ENCODE results near the gene RAB1B. TPM values are rescaled to one million over a fixed set of nuclear protein-coding genes. Genes with fewer than 3 reads are reported as not detected.

RAB1B gene
- total RNA-seq, 1 donor from 2014 or later, result 152 TPM

DNA sequence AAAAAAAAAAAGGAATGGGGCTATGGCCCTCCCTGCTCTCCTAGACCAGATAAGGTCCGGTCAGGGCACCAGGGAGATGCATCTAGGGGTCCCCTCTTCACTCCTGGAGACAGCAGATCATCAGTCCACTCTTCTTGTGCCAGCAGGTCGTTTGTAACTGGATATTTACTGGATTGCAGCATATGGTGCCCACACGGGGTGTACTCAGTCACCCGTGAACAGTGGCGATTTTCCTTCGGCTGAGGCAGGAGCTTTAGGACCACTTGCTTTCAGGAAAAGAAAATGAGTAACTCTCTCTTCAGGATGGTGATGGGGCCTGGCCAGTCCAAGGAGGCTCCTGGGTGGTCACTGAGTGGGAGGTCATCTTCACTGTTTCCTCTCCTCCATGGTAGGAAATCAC, 38.3 kb upstream of the RAB1B start:
- TF ChIP-seq, protein P1, sequence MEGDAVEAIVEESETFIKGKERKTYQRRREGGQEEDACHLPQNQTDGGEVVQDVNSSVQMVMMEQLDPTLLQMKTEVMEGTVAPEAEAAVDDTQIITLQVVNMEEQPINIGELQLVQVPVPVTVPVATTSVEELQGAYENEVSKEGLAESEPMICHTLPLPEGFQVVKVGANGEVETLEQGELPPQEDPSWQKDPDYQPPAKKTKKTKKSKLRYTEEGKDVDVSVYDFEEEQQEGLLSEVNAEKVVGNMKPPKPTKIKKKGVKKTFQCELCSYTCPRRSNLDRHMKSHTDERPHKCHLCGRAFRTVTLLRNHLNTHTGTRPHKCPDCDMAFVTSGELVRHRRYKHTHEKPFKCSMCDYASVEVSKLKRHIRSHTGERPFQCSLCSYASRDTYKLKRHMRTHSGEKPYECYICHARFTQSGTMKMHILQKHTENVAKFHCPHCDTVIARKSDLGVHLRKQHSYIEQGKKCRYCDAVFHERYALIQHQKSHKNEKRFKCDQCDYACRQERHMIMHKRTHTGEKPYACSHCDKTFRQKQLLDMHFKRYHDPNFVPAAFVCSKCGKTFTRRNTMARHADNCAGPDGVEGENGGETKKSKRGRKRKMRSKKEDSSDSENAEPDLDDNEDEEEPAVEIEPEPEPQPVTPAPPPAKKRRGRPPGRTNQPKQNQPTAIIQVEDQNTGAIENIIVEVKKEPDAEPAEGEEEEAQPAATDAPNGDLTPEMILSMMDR (conservative IDR thresholded peaks at IDR 0.05; ENCODE audit: low read depth, low read length), result no peak
- no peak overlapping the region for H3K4me3 ChIP-seq (ENCODE audit: low read depth, low read length)
- no peak for DNase-seq (ENCODE audit: low read depth)

DNA sequence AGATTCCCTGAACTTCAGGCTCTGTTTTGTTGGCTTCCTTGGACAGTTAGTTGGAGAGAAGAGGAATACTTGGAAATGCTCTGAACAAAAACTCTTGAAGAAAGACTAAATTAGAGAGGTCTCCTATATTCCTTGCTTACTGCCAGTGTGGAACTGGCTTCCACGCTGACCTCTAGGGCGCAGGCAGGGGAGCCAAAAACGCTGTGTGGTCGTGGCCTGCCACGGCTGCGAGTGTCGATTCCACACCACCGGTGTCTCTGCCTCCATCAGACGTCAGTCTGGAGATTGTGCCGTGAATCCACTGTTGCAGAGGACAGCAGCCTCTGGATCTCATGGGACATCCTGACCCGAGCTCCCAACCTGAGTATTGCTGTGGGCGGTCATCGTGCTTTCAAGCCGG, 37.5 kb upstream of the RAB1B start:
- TF ChIP-seq, protein P1 (conservative IDR thresholded peaks at IDR 0.05; ENCODE audit: low read depth, low read length), result no peak
- DNase-seq (ENCODE audit: low read depth), result no peak
- H3K4me3 ChIP-seq (ENCODE audit: low read depth, low read length), result no peak overlapping the region

DNA sequence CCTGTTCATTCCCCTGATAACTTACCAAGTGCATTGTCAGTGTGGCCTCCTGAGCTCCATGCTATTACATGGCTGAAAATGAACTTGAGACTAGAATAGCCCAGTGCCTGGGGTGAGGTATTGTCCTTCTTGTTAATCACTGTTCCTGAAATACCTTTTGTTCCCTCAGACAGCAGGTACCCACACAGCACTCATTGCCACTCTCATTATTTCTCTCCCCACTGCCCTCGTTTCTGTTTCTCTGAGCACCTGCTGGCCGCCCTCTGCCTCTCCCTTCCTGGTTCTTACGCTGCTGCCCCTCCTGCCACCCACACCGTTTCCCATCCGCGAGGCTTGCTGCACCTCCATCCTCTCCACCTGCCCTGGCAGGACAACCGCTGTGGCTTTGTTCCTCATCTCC, 36.9 kb upstream of the RAB1B start:
- TF ChIP-seq, protein P1 (conservative IDR thresholded peaks at IDR 0.05; ENCODE audit: low read depth, low read length), result no peak
- no peak overlapping the region for H3K4me3 ChIP-seq (ENCODE audit: low read depth, low read length)
- no peak for DNase-seq (ENCODE audit: low read depth)

DNA sequence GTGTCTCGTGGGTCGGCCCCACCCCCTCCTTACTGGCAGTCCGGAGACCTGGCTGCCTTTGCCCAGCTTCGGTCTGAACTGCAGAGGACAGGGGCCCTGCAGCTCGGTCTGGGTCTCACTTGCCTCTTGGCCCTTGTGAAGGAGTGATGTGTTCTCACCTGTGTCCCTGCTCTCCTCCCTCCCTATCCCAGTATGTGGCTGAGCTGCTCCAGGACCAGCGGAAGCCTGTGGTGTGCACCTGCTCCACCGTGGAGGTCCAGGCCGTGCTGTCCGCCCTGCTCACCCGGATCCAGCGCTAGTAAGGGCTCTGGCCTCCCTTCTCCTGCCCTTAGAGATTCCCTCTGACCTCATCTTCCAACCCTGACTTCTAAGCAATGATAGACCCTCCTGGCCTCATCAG, 35.7 kb upstream of the RAB1B start:
- no peak for DNase-seq (ENCODE audit: low read depth)
- TF ChIP-seq, protein P1 (conservative IDR thresholded peaks at IDR 0.05; ENCODE audit: low read depth, low read length), result no peak
- no peak overlapping the region for H3K4me3 ChIP-seq (ENCODE audit: low read depth, low read length)

DNA sequence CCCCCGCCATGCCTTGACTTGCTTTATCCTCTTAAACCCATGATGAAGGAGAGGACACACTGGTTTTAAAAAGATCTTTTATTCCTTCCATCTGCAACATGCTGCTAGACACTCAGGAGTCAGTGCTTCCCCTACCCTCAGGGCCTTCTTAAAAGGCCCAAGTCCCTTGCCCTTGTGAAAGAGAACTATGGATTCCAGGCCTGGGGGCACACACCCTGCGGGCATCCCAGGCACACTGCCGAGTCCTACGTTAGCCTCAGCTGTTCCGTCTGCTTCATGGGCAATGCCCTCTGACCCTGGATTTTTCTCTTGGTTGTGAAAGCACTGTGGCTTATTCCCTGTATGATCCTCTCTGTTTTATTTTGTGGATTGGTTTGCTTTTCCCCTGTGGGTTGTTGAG, 35.1 kb upstream of the RAB1B start:
- DNase-seq (ENCODE audit: low read depth), result no peak
- no peak overlapping the region for H3K4me3 ChIP-seq (ENCODE audit: low read depth, low read length)
- TF ChIP-seq, protein P1 (conservative IDR thresholded peaks at IDR 0.05; ENCODE audit: low read depth, low read length), result no peak

DNA sequence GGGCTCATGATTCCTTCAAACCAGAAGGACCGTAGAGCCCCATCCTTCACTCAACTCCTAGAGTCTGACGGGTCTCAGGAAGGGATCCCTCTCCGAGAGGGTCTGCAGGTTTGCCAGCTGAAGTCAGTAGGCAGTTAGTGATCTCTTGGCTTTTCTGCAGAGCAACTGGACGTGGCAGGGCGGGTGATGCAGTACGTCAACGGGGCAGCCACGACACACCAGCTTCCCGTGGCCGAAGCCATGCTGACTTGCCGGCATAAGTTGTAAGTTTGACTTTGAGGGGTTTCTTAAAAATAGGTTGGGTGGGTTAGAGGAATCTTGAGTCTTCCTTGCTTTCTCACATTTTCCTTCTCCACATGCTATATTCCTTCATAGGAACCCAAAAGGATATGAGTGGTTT, 33.3 kb upstream of the RAB1B start:
- no peak for DNase-seq (ENCODE audit: low read depth)
- no peak overlapping the region for H3K4me3 ChIP-seq (ENCODE audit: low read depth, low read length)
- TF ChIP-seq, protein P1 (conservative IDR thresholded peaks at IDR 0.05; ENCODE audit: low read depth, low read length), result no peak

DNA sequence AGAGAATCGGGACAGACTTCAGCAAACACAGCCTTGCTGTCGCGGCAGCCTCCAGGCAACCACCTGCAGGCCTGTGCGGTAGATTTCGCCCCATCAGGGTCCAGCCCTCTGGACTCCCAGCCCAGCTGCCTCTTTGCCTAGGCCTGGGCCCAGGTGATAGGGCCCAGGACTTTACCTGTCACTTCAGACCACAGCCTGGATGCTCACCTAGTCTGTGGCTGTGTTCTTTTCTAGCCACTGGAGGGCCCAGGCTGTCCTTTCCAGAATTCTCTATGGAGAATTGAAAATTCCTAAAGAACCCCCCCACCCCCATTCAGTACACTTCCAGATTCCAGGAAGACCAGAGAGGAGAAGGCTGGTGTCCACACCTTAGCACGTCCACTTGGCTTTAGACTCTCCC, 30.6 kb upstream of the RAB1B start:
- H3K4me3 ChIP-seq (ENCODE audit: low read depth, low read length), result no peak overlapping the region
- TF ChIP-seq, protein P1 (conservative IDR thresholded peaks at IDR 0.05; ENCODE audit: low read depth, low read length), result peak; percentile 11
- DNase-seq (ENCODE audit: low read depth), result no peak
